Globus pallidus (tissue), 1 donor: ENCODE measurements around the gene GHDC.
"Not testable (repeated sequence)": the region's sequence is repeated elsewhere in the genome, so short reads cannot be mapped to it uniquely, and the experiment has no call there.

Experiments
- DNase-seq: peaks from one replicate; pipeline ENCODE4 v3.0.0-alpha.2; 2015; ENCODE audit warnings: low spot score

GHDC gene

DNA sequence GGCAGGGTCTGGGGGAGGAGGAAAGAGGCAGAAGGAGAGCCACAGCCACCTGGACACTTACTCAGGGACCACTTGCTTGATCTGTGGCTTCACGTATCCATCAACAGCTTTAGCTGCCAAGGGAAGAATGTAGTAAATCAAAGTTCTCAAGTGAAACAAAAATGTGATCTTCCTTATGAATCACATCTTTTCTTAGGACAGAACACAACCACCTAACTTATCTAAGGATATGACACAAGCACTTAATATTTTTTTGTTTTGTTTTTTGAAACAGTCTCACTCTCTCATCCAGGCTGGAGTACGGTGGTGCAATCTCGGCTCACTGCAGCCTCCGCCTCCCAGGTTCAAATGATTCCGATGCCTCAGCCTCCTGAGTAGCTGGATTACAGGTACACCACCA lies 8.4 kb upstream of the GHDC start:
- DNase-seq = no peak

DNA sequence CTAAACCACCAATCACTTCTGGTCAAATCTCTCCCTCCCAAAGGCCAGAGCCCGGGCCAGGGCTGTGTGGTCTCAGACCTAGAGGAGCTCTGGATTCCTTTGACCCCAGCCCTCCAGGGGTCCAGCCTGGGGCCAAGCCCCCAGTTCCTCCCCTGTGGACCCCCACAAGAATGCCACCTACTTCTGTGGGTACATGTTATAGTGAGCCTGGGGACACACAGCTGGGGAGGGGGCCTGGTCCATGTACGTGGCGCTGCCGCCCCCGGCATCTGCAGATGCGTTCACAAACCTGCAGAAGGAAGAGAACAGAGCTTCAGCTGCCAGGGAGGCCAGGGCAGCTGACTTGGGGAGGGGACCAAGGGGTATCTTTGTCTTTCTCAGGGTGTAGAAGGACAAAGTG lies 7.9 kb upstream of the GHDC start:
- DNase-seq = no peak

DNA sequence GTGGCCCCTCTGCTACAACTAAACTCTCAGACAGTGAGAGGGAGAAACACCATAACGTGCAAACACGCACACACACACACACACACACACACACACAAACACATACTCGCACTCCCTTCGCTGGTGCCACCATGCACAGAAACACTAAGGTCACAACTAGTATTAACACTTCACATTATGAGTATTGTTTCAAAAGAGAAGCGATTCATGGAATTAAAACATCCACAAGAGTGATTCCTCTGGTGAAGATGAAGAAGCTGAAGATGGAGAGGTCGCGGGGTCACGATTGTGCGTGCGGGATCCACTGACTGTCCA lies 7.1 kb upstream of the GHDC start:
- no peak for DNase-seq

DNA sequence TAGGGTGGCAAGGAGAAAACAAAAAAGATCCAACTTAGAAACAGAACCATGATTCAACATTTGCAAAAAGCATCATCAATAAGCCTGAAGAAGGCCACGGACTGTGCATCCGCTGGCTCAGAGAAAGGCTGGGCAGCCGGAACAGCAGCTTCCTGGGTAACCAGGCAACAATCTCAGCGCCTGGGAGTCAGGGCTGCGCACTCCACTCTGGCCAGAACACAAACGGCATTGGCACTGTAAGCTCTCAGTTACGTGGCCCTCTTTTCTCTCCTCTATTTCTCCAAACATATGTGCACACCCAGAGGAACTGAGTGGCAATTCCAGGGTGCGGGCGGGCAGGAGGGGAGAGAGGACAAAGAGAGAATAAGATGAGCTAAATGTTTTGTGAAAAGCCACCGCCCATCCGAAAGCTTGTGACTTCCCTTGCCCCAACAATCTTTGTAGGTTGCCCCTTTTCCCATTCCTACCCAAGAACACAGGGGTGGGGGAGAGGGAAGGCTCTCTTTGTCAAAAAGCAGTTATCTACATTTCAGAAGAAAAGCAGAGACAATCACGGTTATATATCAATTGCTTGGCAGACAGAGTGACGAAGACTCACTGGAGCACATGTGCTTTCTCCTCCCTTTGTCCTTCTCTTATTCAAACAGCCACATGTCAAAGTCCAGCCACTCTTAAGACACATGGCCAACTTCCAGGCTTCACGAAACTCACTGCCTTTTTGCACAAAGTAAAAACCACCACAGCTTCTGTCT lies 6.6 kb upstream of the GHDC start:
- peak; percentile 46 for DNase-seq

DNA sequence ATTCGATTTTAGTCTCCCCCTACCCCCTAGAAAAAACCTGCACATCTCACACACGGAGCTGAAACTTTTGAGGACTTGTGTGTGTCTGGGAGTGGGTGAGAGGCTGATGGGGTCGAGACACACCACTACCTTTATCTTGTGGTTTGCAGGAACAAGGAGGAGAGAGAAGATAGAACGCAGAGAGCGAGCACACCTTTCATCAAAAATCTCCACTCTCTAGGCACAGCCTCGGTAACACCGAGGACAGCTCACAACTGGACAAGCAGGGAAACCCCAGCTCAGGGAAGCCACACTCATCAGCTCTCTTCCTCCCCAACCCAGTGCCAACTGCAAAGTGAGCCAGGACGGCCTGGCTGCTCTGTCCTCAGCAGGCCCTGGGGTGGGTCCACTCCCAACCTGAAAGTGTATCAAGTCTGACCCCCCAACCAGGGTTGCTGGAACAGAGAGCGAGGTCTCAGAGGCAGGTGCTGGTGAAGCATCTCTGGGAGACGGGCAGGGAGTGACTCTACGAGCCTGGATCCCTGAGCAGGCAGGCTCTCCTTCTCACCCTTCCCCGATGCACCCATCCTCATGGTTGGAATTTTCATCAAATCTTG lies 5.2 kb upstream of the GHDC start:
- no peak for DNase-seq

DNA sequence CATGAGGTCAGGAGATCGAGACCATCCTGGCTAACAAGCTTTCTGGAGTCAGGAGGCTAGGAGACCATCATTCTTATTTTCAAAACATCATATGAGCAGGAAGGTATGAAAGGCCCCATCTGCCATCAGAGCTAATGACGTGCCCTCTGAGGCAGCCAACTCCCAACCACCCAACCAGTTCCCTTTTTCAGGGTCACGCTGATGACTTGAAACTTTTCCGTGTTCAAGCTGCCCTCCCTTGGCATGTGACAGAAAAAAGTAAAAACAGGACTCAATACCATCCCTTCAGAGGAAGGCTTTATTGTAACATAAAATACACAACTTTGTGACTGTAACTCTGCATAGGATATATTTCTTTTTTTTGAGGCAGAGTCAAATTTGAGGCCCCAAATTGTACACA lies 4.6 kb upstream of the GHDC start:
- peak; percentile 29 for DNase-seq

DNA sequence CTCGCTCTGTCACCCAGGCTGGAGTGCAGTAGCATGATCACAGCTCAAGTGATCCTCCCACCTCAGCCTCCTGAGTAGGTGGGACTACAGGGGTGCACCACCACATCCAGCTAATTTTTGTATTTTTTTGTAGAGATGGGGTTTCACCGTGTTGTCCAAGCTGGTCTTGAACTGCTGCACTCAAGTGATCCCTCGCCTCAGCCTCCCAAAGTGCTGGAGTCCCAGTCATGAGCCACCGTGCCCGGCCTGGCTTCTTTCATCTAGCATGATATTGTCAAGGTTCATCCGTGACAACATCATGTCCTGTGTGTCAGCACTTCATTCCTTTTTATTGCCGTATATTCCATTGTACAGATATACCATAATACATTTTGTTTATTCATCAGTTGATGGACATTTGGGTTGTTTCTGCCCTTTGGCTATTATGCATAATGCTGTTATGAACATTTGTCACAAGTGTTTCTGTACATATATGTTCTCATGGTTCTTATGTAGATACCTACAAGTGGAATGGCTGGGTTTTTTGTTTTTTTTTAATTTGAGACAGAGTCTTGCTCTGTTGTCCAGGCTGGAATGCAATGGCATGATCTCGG lies 3.4 kb upstream of the GHDC start:
- no peak for DNase-seq

DNA sequence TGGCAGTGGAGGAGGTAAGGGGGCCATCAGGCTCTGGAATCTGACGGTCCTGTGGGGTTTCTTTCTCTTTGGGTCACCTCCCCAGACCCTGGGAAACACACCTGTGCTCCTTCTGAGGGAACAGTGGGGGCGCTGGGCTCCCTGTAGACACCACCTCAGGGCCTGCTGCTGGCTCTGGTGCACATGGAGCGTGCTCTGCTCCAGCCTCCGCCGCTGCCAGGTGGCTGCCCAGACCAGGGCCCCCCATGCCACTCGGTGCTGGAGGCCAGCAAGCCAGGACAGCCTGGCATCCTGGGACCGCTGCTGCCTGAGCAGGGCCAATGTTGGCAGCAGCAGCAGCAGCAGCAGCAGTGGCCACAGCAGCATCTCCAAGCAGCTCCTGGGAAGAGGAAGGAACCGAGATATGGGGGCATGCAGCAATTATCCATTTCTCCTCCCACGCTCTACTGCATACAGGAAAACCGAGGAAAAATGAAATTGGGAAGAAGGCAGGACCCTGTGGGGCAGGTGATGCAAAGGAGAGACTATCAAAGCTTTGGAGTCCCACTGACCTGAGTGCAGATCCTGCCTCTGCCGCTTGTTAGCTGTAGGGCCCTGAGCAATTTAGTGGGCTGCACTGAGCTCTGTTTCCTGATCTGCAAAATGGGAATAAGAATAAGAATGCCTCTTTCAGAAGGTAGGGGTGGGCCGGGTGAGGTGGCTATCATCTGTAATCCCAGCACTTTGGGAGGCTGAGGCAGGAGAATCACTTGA lies 902 bp downstream of the GHDC start:
- no peak for DNase-seq

DNA sequence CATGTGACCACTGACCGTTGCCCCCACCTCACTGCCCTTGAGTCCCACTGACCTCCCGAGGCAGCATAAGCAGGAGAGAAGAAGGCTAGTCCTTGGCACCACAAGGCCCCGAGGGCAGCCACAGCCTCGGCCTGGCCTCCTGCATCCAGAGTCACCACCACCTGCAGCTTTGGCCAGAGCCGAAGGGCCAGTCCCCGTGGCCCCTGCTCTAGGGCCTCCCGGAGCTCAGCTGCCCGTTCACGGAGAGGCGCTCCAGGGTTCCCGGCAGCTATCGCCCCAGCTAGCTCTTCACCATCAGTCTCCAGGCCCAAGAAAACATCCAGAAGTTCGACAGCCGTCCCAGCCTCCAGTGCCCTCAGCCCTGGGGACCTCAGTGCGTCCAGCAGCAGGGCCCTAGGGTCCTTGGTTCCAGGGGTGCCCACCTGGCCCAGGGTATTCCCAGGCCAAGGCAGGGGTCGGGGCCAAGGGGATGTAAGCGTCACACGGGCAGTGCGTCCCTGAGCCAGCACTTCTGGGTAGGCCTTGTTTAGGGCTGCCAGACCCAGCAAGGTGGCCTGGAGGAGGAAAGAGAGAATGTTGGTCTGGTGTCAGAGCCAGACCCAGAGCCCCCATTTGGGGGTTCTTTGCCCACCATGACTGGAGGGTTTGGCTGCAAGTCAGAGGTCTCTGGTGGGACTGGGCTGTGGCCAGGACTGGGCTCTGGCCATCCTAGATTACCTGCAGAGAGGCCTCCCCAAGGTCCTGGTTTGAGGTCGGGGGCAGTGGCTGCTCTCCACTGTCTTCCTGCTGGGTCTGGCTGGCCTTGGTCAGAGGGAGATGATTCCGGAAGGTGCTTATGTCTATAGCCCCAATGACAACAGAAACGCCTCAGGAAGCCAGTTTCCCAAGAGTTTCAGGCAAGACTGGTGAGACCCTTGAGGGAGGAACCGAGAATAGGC lies 1.8 kb downstream of the GHDC start:
- DNase-seq = no peak

DNA sequence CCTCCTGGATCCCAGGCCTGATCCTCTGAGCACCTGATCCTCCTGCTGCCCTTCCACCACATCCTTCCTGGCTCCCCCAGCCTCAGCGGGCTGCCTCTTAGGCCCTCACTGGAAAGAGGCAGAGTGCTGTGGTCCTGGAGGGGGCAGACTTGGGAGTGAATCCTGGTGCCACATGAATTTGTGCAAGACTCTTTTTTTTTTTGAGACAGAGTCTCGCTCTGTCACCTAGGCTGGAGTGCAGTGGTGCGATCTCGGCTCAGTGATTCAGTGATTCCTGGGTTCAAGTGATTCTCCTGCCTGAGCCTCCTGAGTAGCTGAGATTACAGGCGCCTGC lies 3.1 kb downstream of the GHDC start:
- no peak for DNase-seq

DNA sequence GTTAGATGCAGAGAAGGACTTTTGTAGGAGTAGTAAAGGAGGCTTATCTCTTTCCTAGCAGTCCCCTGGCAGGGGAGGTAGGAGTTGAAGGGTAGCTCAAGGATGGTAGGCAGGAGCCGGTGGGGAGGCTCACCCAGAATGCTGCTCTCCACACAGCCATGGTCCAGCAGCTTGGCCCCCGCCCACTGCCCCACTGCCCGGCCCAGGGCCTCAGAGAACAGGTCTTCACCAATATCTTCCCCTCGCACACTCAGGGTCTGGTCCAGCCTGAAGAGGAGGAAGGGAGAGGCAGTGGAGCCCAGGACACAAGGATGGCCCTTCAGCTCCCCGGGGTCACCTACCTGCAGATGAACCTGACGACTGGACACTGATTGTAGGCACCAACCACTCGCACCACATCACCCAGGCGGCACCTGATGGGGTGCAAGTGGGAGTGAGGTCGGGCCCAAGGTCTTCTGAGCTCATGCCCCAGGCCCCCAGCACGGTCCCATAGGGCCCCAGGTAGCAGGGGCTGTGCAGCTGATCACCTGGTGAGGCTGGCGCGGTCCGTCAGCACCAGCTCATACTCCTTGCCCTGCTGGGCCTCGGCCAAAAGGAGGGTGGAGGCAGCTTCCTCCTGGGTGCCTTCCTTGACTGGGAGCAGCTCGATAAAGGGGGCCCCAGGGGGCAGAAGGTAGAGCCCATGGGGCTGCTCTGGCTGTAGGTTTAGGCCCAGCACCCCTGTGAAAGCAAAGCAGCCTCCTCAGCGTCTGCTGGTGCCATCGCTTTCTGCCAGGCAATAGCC lies 3.6 kb downstream of the GHDC start:
- DNase-seq = no peak

DNA sequence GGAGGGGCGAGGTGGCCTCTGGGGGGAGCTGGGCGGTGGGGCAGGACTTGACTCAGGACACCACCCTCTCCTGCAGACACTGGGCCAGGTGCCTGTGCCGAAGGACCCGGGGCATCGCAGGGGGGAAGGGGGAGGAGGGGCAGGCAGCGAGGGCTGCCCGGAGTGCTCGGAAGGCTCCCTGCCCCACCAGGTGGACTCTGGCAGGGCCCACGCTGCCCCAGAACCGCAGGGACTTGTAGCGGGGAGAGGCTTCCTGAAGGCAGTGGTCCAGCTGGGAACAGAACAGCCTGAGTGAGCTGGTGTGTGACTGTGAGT lies 4.7 kb downstream of the GHDC start:
- no peak for DNase-seq

DNA sequence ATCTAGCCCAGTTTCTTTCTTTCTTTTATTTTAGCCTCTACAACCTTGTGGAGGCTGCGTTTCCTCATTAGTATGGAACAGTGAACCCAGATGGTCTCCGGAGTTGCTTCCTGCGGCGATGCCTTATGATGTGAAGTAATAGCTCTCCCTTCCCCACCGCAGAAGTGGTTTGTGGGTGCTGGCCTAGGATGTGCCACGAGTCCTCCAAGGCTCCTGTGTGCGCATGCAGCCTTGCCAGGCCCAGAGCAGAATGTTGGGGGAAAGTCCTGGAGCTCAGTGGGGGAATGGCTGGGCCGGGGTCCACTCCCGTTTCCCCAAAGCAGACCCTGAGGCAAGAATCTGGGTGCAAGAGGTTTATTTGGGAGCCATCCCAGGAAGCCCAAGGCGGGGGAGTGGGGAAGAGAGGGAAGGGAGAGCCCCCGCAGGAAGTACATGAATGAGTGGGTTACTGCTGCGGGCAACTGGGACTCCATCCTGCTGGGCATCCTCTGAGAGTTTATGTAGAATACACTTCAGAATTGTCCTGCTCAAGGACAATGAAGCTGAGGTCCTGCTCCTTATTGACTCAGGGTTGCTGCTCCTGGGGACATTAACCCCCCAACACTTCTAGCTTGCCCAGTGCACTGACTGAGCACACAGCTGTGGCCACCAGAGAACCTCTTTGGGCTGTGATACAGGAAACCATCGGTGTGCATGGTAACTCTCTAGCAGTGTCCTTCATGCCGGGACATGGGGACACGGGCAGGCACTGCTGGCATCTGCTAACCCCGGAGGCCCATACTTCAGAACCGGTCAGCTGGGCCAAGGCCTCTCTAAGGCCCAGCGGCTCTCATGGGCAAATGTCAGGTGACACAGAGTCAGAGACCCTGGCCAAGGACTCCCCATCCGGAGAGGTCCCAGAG lies 5.3 kb downstream of the GHDC start:
- DNase-seq = no peak

DNA sequence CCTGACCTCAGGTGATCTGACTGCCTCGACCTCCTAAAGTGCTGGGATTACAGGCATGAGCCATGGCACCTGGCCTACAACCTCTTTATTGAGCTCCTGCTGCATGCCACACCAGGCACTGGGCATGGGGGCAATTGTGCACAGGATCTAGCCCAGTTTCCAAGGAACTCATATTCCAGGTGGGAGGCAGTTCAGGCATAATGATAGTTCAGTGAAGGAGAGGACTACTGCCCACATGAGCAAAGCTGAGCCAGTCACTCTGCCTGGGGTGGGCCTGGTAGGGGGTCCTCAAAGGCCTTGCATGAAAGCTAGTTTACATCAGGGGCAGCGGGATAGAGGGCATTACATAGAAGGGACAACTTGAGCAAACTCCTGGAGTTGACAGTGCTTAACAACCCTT lies 6.5 kb downstream of the GHDC start:
- DNase-seq = no peak

DNA sequence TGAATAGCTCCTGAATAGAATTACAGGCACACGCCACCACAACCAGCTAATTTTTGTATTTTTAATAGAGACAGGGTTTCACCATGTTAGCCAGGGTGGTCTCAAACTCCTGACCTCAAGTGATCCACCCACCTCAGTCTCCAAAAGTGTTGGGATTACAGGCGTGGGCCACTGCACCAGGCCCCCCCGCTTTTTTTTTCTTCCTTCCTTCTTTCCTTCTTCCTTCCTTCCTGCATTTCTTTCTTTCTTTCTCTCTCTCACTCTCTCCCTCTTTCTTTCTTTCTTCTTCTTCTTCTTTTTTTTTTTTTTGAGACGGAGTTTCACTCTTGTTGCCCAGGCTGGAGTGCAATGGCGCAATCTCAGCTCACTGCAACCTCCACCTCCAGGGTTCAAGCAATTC lies 8.1 kb downstream of the GHDC start:
- not testable (repeated sequence) for DNase-seq

DNA sequence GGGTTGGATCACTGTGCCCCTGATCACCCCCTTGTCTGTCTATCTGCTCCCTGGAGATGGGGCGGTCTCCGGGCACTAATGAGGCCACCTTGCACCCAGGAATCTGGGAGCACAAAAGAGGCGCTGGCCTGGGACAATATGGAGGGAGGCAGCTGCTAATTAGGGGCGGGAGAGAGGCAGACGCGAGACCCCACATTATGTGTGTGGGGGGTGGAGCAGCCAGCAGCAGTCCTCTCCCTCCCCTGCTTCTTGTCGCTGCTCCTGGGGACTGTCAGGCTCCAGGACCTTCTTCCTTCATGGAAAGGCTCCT lies 8.7 kb downstream of the GHDC start:
- no peak for DNase-seq

DNA sequence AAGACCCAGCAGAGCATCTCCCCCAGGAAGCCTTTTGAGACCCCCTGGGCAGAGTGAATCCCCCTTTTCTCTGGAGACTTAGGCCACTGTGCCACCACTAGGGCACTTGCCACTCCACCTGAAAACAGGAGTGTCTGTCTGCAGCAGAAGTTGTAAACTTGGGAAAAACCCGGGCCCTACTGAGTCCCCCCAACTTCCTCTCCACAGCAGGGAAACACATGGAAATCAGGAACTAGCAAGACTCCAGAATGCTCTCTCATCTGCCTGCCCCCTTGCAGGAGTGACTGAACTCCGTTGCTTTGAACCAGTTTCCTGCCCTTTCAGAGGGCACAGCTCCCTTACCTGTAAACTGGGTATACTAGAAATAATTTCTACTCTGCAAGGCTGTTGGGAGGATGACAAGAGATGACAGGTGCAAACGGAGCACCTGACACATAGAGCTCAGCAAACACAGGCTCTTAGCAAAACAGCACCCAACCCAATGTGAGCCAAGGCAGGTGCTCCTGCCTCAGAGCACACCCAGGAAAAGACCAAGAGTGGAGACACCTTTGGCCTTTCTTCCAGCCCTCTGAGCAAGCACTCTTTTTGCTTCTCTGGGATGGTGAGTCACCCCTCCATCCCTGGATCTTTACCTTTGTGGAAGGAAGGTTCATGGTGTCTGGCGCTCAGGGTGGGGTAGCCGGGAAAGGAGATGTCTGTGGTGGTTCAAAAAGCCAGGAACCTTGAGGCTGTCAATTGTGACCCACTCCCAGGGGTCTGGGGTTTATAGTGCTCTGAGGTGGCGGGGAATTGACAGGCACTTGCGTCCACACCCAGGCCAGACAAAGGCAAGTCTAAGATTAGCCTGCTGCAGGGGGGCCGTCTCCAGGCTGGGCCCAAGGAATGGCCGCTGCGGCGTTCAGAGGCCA lies 9.3 kb downstream of the GHDC start, which contains the start of gene HCRT:
TSS of gene HCRT (minus strand) at position 740 of the 908 bp plus-strand sequence. CDS start at position 653, 87 bp downstream.
- peak; percentile 7 for DNase-seq

DNA sequence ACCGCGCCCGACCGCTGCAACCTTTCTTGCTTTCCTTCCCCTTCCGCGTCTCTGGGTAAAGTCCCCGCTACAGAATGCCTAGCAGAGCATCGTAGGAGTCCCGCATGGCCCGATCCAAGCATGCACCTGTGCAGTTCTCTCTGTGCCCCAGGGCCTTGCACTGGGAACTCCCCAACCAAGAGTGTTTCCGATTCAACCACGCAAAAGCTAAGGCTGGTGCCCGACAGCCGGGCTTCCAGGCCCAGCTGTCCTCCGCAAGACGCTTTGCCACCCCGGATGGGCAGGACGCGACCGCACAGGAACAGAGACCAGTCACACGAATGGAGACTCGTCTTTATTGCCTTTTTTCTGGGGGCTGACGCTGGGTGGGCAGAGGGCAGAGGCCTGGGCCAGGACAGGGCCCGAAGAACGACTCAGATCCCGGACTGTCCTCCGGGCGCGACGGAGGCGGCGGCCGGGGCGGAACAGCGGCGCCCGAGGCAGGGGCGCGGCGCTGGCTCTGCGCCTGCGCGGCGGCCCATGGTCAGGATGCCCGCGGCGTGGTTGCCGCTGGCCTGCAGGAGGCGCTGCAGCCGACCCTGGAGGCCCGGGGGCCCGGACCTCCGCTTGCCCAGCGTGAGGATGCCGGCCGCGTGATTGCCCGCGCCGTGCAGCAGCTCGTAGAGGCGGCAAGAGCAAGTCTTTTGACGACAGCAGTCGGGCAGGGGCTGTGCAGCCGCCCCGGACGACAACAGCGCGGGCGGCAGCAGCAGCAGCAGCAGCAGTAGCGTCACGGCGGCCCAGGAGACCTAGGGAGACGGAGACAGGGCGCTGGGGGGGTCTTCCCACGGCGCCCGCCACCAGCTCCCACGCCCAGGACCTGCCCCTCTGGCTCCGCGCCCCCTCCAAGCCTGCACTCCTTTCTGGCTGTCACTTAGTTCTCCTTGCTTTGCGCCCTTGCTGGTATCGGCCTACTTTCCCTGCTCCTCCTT lies 10.3 kb downstream of the GHDC start:
- DNase-seq = peak; percentile 70
